Measurements from ENCODE around the gene CTNNA1.
"Not testable (repeated sequence)": the region's sequence is repeated elsewhere in the genome, so short reads cannot be mapped to it uniquely, and the experiment has no call there.

CTNNA1 gene

DNA sequence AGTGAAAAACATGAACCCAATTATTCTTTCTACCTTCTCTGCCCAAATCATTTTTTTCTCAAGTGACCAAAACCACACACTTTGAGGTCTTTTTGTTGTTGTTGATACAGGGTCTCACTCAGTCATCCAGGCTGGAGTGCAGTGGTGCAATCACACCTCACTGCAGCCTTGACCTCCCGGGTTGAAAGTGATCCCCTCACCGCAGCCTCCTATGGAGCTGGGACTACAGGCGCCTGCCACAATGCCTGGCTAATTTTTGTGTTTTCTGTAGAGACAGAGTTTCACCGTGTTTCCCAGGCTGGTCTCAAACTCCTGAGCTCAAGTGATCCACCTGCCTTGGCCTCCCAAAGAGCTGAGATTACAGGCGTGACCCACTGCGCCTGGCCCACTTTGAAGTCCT, 8.4 kb downstream of the CTNNA1 start:
- not testable (repeated sequence) for DNase-seq

DNA sequence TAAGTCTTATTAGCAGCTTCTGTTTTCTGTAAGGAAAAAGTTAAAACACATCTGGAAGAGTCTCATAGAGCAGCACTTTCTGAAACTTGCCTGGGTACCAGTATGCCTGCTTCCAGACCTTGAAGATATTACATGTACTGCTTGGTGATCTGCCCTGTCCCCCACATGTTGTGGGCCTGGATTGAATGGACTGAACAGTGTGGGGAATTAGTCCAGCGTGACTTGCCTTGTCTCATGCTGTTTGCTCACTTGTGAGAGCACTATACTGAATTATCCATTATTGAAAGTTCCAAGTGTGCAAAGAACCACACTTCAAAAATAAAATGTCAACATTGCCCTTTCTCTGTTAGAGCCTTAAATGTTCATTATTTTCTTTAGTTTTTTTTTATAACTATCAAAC, 8.9 kb downstream of the CTNNA1 start:
- no peak for DNase-seq

DNA sequence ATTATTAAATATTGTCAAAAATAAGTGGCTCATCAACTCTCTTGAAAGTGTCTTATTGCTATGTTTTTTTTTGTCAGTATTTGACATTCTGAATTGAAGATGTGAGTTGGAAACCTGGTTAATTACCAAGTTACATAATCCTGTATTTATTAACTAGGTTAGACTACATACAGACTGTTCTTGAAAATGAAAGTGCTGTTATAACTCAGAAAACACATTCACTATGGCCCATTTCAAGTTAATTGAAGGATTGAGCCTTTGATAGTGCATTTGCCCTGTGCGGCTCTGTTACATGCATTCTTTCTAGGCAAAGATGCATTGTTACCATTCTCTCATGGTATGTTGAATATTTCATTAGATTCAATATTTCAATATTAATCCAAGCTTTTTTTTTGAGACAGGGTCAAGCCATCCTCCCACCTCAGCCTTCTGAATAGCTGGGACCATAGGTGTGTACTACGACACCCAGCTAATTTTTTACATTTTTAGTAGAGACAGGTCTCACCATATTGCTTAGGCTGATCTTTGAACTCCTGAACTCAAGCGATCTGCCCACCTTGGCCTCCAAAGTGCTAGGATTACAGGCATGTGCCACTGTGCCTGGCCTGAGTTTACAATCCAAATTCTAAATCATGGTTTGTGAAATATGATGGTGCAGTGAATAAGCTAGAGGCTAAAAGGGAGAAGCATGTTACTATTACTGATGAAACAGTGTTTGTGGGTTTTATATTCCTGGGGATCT, 10.0 kb downstream of the CTNNA1 start:
- DNase-seq: no peak

DNA sequence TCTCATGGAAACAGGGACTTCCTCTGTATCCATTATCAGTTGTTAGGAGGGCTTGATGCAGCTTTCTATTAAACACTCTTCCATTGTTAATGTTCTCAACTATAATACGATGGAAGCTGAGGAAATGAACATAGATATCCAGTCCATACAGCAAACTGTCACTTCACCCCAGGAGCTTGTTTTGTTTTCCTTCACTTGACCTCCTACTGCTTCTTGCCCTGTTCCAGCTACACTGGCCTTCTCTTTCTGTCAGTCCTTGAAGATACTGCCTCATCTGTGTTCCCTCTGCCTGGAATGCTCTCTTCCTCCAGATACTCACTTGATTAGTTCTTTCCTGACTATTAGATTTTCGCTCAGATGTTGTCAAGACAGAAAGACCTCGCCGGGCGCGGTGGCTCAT, 17.1 kb downstream of the CTNNA1 start:
- no peak for DNase-seq

DNA sequence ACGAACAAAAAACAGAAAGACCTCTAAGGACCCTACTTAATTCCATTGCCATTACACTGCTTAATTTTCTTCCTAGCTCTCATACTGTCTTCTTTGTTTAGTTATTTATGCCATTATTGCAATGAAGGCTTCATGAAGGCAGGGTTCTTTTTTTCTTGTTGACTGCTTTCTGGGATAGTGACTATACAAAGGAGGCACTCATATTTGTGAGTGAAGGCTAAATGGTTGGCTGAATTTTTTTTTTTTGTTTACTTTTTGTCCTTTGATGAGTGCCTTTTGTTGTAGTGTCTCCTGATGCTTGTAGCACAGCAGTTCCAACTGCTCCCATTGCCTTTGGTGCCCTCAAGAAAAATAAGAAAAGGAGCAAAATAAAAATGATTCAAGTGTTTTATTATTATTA, 17.8 kb downstream of the CTNNA1 start:
- no peak for DNase-seq

DNA sequence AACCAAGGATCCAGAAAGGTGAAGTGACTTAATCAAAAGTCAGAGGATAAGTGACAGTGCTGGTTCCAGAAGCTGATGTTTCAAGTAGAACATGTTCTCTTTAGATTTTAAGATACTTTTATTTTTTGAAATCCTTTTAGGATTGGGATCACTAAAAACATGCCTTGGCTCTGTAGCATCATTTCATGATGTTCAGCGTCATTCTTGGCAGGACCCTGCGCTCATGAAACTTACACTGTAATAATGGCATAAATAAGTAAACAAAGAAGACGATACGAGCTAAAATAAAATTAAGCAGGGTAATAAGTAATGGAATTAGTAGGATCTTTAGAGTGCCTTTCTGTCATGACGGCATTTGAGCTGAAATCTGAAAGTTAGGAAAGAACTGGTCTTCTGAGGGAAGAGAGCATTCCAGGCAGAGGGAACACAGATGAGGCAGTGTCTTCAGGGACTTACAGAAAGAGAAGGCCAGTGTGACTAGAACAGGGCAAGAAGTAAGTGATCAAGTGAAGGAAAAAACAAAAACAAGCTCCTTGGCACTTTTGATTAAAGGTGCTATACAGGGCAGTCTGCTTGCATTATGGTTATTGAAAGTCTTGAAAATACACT, 19.9 kb downstream of the CTNNA1 start:
- DNase-seq: no peak

DNA sequence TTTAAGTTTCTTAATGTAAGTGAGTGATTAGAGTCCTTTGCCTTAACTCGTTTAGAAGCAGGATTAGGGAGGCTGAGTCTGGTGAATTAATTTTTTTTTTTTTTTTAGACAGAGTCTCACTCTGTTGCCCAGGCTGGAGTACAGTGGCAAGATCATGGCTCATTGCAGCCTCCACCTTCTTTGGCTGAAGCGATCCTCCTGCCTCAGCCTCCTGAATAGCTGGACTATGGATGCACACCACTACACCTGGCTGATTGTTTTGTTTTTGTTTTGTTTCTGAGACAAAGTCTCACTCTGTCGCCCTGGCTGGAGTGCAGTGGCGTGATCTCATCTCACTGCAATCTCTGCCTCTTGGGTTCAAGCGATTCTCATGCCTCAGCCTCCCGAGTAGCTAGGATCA, 20.4 kb downstream of the CTNNA1 start:
- DNase-seq: not testable (repeated sequence)

GRCh38 chr5:138775034-138775433, 21.8 kb downstream of the CTNNA1 start:
- DNase-seq: no peak

GRCh38 chr5:138778234-138778633, 25.0 kb downstream of the CTNNA1 start:
- no peak for DNase-seq

- DNase-seq: no peak
Observed at GRCh38 chr5:138783976-138784375, 30.8 kb downstream of the CTNNA1 start.

DNA sequence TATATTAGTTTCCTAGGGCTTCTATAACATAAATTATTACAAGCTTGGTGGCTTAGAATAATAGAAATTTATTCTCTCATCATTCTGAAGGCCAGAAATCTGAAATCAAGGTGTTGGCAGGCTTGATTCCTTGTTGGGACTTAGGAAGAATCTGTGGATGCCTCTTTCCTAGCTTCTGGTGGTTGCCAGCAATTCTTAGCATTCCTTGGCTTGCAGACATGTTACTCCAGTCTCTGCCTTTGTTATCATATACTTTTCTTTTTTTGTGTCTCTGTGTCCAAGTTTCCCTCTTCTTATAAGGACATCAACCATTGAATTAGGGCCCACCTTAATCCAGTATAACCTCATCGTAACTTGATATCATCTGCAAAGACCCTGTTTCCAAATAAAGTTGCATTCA, 31.4 kb downstream of the CTNNA1 start:
- no peak for DNase-seq

GRCh38 chr5:138789771-138790242, 36.6 kb downstream of the CTNNA1 start:
- no peak for DNase-seq

GRCh38 chr5:138790684-138791083, 37.5 kb downstream of the CTNNA1 start:
- DNase-seq: no peak

GRCh38 chr5:138792195-138792790, 39.1 kb downstream of the CTNNA1 start:
- no peak for DNase-seq

GRCh38 chr5:138793575-138793974, 40.4 kb downstream of the CTNNA1 start:
- no peak for DNase-seq

DNA sequence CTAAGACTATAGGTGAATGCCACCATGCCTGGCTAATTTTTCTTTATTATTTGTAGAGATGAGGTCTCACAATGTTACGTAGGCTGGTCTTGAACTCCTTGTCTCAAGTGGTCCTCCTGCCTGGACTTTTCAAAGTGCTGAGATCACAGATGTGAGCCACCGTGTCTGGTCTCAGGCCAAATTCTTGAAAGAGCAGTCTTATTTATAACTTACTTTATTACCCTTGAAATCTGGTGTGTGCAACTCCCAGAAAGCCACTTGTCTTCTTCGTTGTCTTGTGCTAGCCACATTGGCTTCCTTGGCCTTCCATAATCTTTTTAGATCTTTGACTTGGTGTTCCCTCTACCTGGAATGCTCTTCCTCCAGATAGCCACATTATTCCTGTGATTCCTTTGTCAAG, 50.1 kb downstream of the CTNNA1 start:
- DNase-seq: no peak

DNA sequence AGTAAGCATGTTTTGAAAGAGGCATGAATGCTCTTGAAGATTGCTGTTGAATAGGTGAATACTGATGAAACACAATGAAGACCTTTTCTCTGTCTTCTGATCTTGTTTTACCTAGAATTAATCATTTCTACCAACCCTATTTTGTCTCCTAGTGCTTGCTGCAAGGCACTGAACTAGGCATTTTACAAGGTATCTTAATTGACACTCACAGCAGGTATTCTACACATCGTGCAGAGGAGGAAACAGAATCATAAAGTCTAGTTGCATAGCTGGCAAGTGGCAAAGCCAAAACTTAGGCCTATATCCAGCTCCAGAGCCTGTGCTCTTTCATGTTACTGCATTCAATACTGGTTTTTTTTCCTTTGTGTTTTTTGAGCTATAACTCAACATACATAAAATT, 50.7 kb downstream of the CTNNA1 start:
- DNase-seq: no peak

- DNase-seq: no peak
Observed at GRCh38 chr5:138805096-138805495, 51.9 kb downstream of the CTNNA1 start.

DNA sequence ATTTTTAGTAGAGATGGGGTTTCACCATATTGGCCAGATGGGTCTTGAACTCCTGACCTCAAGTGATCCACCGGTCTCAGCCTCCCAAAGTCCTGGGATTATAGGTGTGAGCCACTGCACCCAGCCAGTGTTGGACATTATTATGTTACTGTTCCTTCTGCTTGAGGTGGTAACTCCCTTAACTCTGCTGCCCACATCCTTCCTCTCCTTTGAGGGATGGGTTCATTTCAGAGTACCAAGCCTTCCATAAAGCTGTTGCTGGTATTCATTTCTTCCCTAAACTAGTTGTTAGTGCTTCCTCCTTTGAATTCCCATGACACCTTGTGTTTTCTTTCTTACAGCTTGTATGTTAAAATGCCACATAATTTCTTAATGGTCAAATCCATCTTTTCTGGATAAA, 54.0 kb downstream of the CTNNA1 start:
- no peak for DNase-seq

- DNase-seq: no peak
Observed at GRCh38 chr5:138809391-138809790, 56.2 kb downstream of the CTNNA1 start.

DNA sequence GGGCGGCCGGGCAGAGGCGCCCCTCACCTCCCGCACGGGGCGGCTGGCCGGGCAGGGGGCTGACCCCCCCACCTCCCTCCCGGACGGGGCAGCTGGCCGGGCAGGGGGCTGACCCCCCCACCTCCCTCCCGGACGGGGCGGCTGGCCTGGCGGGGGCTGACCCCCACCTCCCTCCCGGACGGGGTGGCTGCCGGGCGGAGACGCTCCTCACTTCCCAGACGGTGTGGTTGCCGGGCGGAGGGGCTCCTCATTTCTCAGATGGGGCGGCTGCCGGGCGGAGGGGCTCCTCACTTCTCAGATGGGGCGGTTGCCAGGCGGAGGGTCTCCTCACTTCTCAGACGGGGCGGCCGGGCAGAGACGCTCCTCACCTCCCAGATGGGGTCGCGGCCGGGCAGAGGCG, 57.6 kb downstream of the CTNNA1 start:
- not testable (repeated sequence) for DNase-seq

DNA sequence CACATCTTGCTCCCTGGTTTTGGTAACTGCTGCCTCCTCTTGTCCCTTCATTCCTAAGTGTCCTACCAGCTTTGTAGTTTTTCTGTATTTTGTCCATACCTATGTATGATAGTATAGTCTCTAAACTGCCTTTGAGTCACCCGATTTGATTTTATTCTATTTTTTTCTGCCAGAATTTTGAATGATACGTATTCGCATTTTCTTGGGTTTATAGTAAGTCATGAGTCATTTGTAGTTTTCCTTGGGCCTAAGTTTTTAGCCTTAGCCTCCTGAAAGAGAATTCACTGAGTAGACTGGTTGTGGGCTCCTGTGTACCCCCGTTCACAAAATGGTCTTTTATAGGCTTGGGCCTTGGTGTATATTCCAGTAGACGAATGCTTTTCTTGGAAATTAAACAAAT, 62.3 kb downstream of the CTNNA1 start:
- no peak for DNase-seq

DNA sequence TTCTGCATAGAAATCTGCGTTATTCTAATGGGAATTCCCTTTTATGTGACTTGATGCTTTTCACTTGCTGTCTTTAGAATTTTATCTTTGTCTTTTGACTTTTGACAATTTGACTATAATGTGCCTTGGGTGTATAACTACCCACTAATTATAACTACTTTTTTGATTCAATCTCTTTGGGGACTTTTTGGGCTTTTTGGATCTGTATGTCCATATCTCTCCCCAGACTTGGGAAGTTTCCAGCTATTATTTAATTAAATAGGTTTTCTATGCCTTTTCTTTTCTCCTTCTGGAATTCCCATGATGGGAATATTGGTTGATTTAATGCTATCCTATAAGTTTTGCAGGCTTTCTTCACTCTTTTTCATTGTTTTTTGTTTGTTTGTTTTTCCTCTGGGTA, 64.0 kb downstream of the CTNNA1 start:
- DNase-seq: no peak

DNA sequence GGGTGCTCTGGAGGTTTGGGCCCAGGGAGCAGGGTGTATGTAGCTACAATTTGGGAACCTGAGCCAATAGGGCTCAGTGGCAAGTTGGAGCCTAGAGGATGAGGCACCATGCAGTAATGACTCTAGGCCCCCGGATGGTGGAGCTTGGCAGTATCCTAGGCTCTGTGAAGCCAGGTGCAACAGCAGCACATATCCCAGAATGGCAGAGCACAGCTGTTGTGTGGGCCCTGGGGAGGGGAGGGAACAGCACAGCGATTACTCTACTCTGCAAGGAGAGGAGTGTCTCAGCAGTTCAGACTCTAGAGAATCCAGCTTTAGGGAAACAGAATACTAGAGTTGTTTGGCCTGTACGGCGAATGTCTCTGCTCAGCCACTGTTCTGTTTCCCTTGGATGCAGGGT, 65.9 kb downstream of the CTNNA1 start:
- DNase-seq: no peak
